ENCODE measurements around the gene ADRB1.

Gene ADRB1

DNA sequence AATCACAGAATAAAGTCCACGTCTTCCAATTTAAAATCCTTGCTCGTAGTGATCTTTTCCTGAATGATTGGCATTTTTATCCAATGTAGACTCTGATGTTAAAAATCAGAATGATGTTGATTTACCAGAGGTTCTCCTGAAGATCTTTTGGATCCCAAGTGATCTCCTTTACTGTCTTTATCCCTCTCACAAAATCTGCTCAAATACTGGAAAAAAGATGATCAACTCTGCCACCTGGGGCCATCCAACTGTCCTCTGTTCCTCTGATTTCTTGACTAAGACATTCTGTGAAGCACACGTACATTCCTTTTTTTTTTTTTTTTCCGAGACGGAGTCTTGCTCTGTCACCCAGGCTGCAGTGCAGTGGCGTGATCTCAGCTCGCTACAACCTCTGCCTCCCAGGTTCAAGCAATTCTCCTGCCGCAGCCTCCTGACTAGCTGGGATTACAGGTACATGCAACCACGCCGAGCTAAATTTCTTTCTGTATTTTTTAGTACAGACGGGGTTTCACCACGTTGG is 18.0 kb upstream of the ADRB1 start:
- no peak overlapping the region for H3K4me3 ChIP-seq (ENCODE audit: low read depth, low read length)

DNA sequence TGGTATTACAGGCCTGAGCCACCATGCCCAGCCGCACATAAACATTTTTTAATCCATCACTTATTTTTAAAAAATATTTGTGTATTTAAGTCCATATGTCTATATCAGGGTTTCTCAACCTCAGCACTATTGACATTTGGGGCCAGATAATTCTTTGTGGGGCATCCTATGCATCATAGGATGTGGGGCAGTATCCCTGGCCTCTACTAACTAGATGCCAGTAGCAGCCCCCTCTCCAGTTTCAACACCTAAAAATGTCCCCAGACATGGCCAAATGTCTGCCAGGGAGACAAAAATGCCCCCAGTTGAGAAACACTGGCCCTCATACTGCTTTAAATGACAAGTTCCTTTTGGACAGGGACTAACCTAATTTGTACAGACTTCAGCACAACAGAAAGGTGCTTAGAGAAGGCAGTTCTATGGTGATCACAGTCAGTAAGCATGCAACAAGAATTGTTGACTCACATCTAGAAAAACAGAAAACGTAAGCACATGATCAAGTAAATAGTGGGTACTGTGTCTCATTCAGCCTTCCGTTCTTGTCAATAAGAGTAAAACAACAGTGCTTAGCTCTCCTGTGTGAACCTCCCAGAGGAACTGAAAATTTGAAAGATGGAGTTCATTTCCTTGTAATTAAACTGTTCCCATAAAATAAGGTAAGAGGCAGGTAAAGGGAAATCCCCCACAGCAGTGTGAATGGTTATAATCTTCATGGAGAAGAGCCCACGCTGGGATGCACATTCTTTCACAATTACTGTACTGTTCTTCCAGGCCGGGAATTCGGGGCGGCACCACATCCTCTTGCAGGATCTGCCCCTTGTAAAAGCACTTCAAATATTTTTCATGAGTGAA is 17.3 kb upstream of the ADRB1 start:
- no peak overlapping the region for H3K4me3 ChIP-seq (ENCODE audit: low read depth, low read length)

DNA sequence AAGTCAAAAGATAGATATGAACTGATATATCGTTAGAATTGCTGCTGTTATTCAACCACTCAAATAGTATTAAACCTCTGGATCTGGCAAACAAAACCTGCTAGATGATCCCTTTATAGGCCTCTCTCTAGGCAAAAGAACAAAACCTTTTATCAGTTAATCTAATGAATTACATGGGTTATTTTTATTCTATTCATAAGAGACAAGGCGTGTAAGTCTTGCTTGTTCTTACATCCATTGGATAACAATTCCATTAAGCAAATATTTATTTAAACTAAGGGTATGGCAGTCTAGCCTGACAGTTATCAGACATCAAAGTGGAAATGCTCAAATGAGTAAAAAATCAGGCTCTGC is 16.6 kb upstream of the ADRB1 start:
- H3K4me3 ChIP-seq (ENCODE audit: low read depth, low read length) = no peak overlapping the region

GRCh38 chr10:114027951-114028350 is 15.7 kb upstream of the ADRB1 start:
- H3K4me3 ChIP-seq (ENCODE audit: low read depth, low read length) = no peak overlapping the region

GRCh38 chr10:114028425-114028824 is 15.2 kb upstream of the ADRB1 start:
- no peak overlapping the region for H3K4me3 ChIP-seq (ENCODE audit: low read depth, low read length)

- H3K4me3 ChIP-seq (ENCODE audit: low read depth, low read length) = no peak overlapping the region
Measured at GRCh38 chr10:114029655-114030054, 14.0 kb upstream of the ADRB1 start.

GRCh38 chr10:114030140-114030539 is 13.5 kb upstream of the ADRB1 start:
- no peak overlapping the region for H3K4me3 ChIP-seq (ENCODE audit: low read depth, low read length)

- H3K4me3 ChIP-seq (ENCODE audit: low read depth, low read length) = no peak overlapping the region
Measured at GRCh38 chr10:114031073-114031972, 12.3 kb upstream of the ADRB1 start.

DNA sequence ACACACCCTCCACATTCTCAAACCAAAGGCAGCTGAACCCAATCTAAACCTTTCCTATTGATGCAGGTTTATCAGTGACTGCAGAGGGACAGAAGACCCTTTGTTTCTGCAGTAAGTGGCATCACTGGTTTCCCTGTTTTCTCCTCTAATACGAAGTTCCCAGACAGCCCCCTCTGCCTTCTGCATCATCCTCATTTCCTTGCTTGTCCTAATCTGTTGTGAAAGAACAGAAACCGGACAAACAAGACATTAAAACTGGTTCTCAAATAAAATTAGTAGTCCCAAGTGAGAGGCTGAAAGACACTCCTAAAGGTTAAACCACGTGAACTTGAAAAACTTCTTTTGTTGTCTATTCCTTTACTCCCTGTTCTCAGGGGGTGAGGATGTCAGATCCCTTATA is 10.1 kb upstream of the ADRB1 start:
- H3K4me3 ChIP-seq (ENCODE audit: low read depth, low read length) = no peak overlapping the region

GRCh38 chr10:114034923-114035645 is 8.6 kb upstream of the ADRB1 start:
- no peak overlapping the region for H3K4me3 ChIP-seq (ENCODE audit: low read depth, low read length)

DNA sequence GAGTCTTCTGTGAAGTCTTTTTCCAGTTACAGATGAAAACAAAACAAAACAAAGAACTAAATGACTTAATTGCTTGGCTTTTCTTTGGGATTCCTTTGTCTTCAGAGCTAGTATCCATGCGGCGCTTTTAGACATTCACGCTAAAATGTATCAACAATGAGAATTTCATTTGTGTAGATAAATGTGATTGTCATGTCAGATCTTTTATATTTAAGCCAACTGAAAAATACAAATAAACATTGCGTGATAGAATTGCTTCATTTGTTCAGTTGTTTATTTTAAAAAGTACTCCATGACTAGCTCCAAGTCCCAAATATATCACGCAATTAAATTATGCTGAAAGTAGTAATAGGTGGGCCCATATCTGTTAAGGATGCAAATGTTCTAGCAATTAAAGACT is 7.9 kb upstream of the ADRB1 start:
- H3K4me3 ChIP-seq (ENCODE audit: low read depth, low read length) = no peak overlapping the region

DNA sequence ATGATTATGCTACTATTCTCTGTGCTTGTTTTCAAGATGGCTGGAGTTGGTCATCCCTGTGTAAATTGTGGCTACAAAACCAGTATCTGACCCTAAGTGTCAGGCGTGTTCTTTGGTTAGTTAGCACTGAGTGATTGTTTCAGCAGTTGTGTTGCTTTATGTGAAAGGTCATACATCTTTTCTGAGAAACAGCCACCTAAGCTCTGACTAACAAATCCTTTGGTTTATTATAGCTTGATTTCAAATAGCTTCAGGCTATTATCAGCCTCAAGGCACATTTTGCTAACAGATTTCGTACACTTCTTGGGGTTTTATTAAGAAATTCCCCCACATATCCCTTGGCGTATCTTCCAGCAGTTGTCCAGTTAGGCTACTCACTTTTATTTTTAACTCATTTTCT is 4.8 kb upstream of the ADRB1 start:
- H3K4me3 ChIP-seq (ENCODE audit: low read depth, low read length) = no peak overlapping the region

DNA sequence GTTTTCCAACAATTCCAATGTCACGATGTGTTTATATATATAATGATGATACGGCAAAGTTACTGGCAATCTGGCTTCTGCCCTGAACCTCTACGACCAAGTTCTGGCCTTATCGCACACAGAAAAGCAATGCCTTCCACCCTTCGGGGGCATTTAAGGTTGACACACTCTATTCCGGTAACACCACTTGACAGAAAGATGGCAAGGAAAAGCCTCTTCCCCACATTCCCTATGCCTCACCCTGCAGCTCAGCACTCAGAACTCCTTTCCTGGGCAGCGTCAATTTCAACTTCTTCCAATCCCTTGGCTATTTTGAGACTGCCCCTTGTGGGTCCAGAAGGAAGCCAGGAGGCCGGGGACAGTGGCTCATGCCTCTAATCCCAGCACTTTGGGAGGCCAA is 2.5 kb upstream of the ADRB1 start:
- H3K4me3 ChIP-seq (ENCODE audit: low read depth, low read length) = no peak overlapping the region

DNA sequence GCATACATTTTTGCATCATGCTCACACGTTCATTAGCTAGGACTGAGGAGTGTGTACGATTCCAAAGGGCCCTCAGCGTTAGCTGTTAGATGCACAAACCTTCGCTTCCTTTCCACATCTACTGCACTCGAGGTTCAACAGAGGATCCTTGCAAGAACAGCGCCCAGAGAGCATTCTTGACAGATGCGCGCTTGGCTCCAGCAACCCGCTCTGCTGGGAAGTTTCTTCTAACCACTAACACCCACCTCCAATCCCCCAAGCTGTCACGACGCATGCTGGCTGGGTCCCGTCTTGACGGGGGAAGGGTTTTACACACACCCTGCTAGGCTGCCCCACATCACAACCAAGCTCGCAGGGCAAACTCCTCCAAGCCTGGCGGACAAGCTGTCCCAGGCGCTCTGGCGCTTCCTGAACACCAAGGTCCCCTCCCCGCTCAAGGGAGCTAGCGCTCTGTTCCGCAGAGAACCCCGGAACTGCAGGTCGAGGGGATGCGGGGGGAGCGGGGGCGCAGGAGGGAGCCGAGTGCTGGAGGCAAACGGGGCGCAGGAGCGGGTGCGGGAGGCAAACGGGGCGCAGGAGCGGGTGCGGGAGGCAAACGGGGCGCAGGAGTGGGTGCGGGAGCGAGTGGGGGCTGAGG is 653 bp upstream of the ADRB1 start:
- peak overlapping the region; percentile 63 for H3K4me3 ChIP-seq (ENCODE audit: low read depth, low read length)

DNA sequence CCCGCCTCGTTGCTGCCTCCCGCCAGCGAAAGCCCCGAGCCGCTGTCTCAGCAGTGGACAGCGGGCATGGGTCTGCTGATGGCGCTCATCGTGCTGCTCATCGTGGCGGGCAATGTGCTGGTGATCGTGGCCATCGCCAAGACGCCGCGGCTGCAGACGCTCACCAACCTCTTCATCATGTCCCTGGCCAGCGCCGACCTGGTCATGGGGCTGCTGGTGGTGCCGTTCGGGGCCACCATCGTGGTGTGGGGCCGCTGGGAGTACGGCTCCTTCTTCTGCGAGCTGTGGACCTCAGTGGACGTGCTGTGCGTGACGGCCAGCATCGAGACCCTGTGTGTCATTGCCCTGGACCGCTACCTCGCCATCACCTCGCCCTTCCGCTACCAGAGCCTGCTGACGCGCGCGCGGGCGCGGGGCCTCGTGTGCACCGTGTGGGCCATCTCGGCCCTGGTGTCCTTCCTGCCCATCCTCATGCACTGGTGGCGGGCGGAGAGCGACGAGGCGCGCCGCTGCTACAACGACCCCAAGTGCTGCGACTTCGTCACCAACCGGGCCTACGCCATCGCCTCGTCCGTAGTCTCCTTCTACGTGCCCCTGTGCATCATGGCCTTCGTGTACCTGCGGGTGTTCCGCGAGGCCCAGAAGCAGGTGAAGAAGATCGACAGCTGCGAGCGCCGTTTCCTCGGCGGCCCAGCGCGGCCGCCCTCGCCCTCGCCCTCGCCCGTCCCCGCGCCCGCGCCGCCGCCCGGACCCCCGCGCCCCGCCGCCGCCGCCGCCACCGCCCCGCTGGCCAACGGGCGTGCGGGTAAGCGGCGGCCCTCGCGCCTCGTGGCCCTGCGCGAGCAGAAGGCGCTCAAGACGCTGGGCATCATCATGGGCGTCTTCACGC is 825 bp downstream of the ADRB1 start:
- H3K4me3 ChIP-seq (ENCODE audit: low read depth, low read length) = peak overlapping the region; percentile 8

GRCh38 chr10:114045136-114046086 is 1.7 kb downstream of the ADRB1 start:
- H3K4me3 ChIP-seq (ENCODE audit: low read depth, low read length) = no peak overlapping the region

DNA sequence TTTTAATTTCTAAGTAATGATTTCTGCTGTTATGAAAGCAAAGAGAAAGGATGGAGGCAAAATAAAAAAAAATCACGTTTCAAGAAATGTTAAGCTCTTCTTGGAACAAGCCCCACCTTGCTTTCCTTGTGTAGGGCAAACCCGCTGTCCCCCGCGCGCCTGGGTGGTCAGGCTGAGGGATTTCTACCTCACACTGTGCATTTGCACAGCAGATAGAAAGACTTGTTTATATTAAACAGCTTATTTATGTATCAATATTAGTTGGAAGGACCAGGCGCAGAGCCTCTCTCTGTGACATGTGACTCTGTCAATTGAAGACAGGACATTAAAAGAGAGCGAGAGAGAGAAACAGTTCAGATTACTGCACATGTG is 2.4 kb downstream of the ADRB1 start:
- no peak overlapping the region for H3K4me3 ChIP-seq (ENCODE audit: low read depth, low read length)

GRCh38 chr10:114048472-114048871 is 4.8 kb downstream of the ADRB1 start:
- H3K4me3 ChIP-seq (ENCODE audit: low read depth, low read length) = no peak overlapping the region

- H3K4me3 ChIP-seq (ENCODE audit: low read depth, low read length) = no peak overlapping the region
Measured at GRCh38 chr10:114051714-114052113, 8.0 kb downstream of the ADRB1 start.

All from iPS-11a (cell line).